ENCODE data around the gene COL23A1. TPM values are rescaled to one million over a fixed set of nuclear protein-coding genes. Genes with fewer than 3 reads are reported as not detected.

Gene COL23A1
- total RNA-seq, 4 donors from 2014 or later: 0.83 to 1.8 (median 1.5) TPM

DNA sequence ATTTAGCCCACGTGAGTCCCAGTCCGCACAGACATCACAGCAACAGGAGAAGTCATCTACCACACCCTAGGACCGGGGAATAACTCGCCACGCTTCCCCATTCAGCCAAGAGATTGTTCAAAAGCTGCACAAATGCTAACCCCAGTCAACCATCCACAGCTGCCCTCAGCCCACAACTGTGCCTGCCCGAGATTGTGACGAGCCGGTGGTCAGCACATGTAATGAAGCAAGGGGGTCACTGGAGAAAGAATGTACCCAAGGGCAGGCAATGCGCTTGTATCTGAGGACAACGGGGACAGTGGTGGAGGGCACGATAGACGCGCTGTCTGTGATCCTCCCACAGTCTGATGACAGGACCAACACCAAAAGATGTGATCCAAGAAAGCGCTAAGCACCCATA, 67.8 kb downstream of the COL23A1 start:
- 94% methylated on average over 14 of the region's 14 CpGs for WGBS
- intact Hi-C loops (cut with DNase I): no loop called here

DNA sequence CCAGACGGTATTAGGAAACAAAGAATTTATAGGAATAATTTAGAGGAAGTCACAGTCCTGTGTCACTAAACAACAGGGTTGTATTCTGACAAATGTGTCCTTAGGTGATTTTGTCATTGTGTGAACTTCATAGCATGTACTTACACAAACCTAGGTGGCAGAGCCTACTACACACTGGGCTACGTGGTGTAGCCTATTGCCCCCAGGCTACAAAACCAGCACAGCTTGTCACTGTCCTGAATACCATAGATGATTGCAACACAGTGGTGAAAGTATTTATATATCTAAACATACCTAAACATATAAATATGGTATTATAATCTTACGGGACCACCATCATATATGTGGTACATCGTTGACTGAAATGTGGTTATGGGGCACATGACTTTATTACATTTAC, 69.3 kb downstream of the COL23A1 start:
- 94% methylated on average over 4 of the region's 4 CpGs for WGBS
- no peak overlapping the region for H3K4me3 ChIP-seq
- no peak for TF ChIP-seq POLR2AphosphoS5 (IDR thresholded peaks at IDR 0.05)
- no peak for TF ChIP-seq POLR2A (IDR thresholded peaks at IDR 0.05; ENCODE audit: low read depth)
- no peak for TF ChIP-seq EP300 (IDR thresholded peaks at IDR 0.05)
- TF ChIP-seq, protein P1, sequence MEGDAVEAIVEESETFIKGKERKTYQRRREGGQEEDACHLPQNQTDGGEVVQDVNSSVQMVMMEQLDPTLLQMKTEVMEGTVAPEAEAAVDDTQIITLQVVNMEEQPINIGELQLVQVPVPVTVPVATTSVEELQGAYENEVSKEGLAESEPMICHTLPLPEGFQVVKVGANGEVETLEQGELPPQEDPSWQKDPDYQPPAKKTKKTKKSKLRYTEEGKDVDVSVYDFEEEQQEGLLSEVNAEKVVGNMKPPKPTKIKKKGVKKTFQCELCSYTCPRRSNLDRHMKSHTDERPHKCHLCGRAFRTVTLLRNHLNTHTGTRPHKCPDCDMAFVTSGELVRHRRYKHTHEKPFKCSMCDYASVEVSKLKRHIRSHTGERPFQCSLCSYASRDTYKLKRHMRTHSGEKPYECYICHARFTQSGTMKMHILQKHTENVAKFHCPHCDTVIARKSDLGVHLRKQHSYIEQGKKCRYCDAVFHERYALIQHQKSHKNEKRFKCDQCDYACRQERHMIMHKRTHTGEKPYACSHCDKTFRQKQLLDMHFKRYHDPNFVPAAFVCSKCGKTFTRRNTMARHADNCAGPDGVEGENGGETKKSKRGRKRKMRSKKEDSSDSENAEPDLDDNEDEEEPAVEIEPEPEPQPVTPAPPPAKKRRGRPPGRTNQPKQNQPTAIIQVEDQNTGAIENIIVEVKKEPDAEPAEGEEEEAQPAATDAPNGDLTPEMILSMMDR (IDR thresholded peaks at IDR 0.05): no peak
- no peak for DNase-seq (ENCODE audit: extremely low spot score)
- H3K4me1 ChIP-seq: no peaks in the 10 kb centered on the region
- intact Hi-C loops (cut with DNase I): no loop called here
- no peaks in the 10 kb centered on the region for H3K9me3 ChIP-seq
- no peak overlapping the region for H3K27ac ChIP-seq (replicated peaks in 1 of 4)
- H3K36me3 ChIP-seq: no peaks in the 10 kb centered on the region
- H3K27me3 ChIP-seq: no peaks in the 10 kb centered on the region

More for the DNA sequence above, 67.8 kb downstream of the COL23A1 start:
- TF ChIP-seq POLR2A (IDR thresholded peaks at IDR 0.05; ENCODE audit: low read depth): no peak
- no peak for TF ChIP-seq EP300 (IDR thresholded peaks at IDR 0.05)
- TF ChIP-seq, protein P1 (IDR thresholded peaks at IDR 0.05): no peak
- no peak for TF ChIP-seq POLR2AphosphoS5 (IDR thresholded peaks at IDR 0.05)
- H3K9me3 ChIP-seq: no peaks in the 10 kb centered on the region
- DNase-seq (ENCODE audit: extremely low spot score): no peak
- H3K27me3 ChIP-seq: no peaks in the 10 kb centered on the region
- no peak overlapping the region for H3K4me3 ChIP-seq
- no peaks in the 10 kb centered on the region for H3K36me3 ChIP-seq
- H3K4me1 ChIP-seq: peaks cover 2 to 5% (median 5%) of the 10 kb centered on the region in 4 donors
- no peak overlapping the region for H3K27ac ChIP-seq (replicated peaks in 1 of 4)

GRCh38 chr5:178519804-178520203, 70.4 kb downstream of the COL23A1 start:
- Histone ChIP-seq H3K27me3 (no peaks in the 10 kb centered on the region), H3K9me3 (no peaks in the 10 kb centered on the region), H3K27ac (replicated peaks in 1 of 4) (no peak overlapping the region), H3K4me1 (no peaks in the 10 kb centered on the region), H3K36me3 (no peaks in the 10 kb centered on the region), H3K4me3 (no peak overlapping the region)
- intact Hi-C loops (cut with DNase I): no loop called here
- TF ChIP-seq POLR2AphosphoS5 (IDR thresholded peaks at IDR 0.05) (no peak), EP300 (IDR thresholded peaks at IDR 0.05) (no peak)
- no peak for DNase-seq (ENCODE audit: extremely low spot score)
- WGBS: 93% methylated on average over 2 of the region's 2 CpGs

DNA sequence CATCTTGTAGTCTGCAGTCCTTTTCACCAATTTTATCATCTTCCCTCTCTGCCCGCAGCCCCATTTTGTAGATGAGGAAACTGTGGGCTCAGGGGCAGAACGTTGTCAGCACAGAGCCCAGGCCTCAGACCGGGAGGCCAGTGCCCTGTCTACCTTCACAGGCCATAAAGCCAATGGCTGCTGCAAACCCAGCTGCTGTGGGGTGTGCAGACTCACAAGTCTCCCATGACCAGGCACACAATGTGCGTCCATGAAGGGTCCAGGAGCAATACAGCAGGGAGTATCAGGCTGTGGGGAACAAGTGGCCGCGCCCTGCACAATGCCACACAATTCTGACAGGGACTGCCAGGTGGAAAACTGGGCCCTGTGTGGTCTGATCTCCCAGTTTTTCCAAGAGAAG, 71.0 kb downstream of the COL23A1 start:
- H3K36me3 ChIP-seq: no peaks in the 10 kb centered on the region
- DNase-seq (ENCODE audit: extremely low spot score): no peak
- H3K4me3 ChIP-seq: no peak overlapping the region
- H3K27me3 ChIP-seq: no peaks in the 10 kb centered on the region
- intact Hi-C loops (cut with DNase I): no loop called here
- no peaks in the 10 kb centered on the region for H3K4me1 ChIP-seq
- TF ChIP-seq POLR2AphosphoS5 (IDR thresholded peaks at IDR 0.05) (no peak), POLR2A (IDR thresholded peaks at IDR 0.05; ENCODE audit: low read depth) (no peak), EP300 (IDR thresholded peaks at IDR 0.05) (no peak)
- TF ChIP-seq, protein P1 (IDR thresholded peaks at IDR 0.05): no peak
- no peak overlapping the region for H3K27ac ChIP-seq (replicated peaks in 1 of 4)
- peaks cover 0 to 4% (median 0%) of the 10 kb centered on the region in 4 donors for H3K9me3 ChIP-seq
- WGBS: 98% methylated on average over 6 of the region's 6 CpGs

GRCh38 chr5:178516504-178517235, 73.5 kb downstream of the COL23A1 start:
- intact Hi-C loops (cut with DNase I): no loop called here
- no peak for DNase-seq (ENCODE audit: extremely low spot score)
- Histone ChIP-seq H3K9me3 (peaks cover 0 to 17% (median 5%) of the 10 kb centered on the region in 4 donors), H3K4me1 (no peaks in the 10 kb centered on the region), H3K36me3 (no peaks in the 10 kb centered on the region), H3K27me3 (no peaks in the 10 kb centered on the region), H3K4me3 (no peak overlapping the region), H3K27ac (replicated peaks in 1 of 4) (no peak overlapping the region)
- TF ChIP-seq EP300 (IDR thresholded peaks at IDR 0.05): no peak
- no peak for TF ChIP-seq POLR2AphosphoS5 (IDR thresholded peaks at IDR 0.05)
- TF ChIP-seq POLR2A (IDR thresholded peaks at IDR 0.05; ENCODE audit: low read depth): no peak
- TF ChIP-seq, protein P1 (IDR thresholded peaks at IDR 0.05): no peak
- 86% methylated on average over 14 of the region's 14 CpGs for WGBS
